HCT116 (cell line): ENCODE data around the gene UMPS. TPM values are rescaled to one million over a fixed set of nuclear protein-coding genes. Genes with fewer than 3 reads are reported as not detected.
"Not testable (repeated sequence)": the region's sequence is repeated elsewhere in the genome, so short reads cannot be mapped to it uniquely, and the experiment has no call there.

Experiments used
- ATAC-seq: fragments of 200-7000 bp; cut with Tn5 transposase; 2 replicates; pipeline ENCODE4 v1.9.1; 2020; ENCODE audit warnings: mild to moderate bottlenecking, moderate library complexity
- BruUV-seq: library from RNA; stranded (reverse); fragments of 400-500 nt; replicated peaks from 2 replicates; lab custom pipeline; 2021; lab: Mats Ljungman, UMichigan
- CTCF ChIA-PET: fragments of 300-600 bp; sonication (Branson Sonifier 250); formaldehyde crosslinking; loops from one replicate; lab custom pipeline; 2021; ENCODE audit warnings: antibody characterized with exemption; lab: Charles Lee
- POLR2A ChIA-PET: fragments of 300-600, 350-600 bp; sonication (Branson Sonifier 250); formaldehyde crosslinking; loops from one replicate; lab custom pipeline; 2021; ENCODE audit warnings: antibody characterized with exemption; lab: Charles Lee
- RAD21 ChIA-PET, 2 experiments: fragments of 300-600 bp; sonication (Branson Sonifier 250); formaldehyde crosslinking; loops; one replicate each; lab custom pipeline; 2023; ENCODE audit warnings: low total read pairs in 2 of 2; ENCODE audit not compliant: uncharacterized antibody in 2 of 2, unreplicated experiment in 2 of 2, low non-redundant PET in 1 of 2; lab: Charles Lee
- DNase-seq: peaks from one replicate; pipeline ENCODE4 v3.0.0-alpha.2; 2010; ENCODE audit warnings: low read depth, low spot score
- H2AFZ ChIP-seq: fragments of 200-600 bp; shearing (Covaris generic), sonication (generic); 2 replicates; pipeline ENCODE4 v1.6.1; 2017; ENCODE audit warnings: low read depth, mixed run types, mixed read lengths, antibody characterized with exemption, low read length; ENCODE audit not compliant: poor library complexity, severe bottlenecking
- H3K27ac ChIP-seq: 2 replicates; pipeline ENCODE4 v1.5.1; 2012; ENCODE audit warnings: low read depth, low read length
- H3K27me3 ChIP-seq: fragments of 200-600 bp; sonication (generic); 2 replicates; pipeline ENCODE4 v1.6.1; 2016; ENCODE audit warnings: mixed run types, low read length, mixed read lengths; ENCODE audit not compliant: insufficient read depth
- H3K36me3 ChIP-seq, 2 experiments: fragments of 200-500 bp in 1 of 2; fragments of 200-600 bp in 1 of 2; sonication (Bioruptor generic) in 1 of 2; sonication (generic) in 1 of 2; 2 replicates each; pipeline versions ENCODE4 v1.5.1 to v1.6.1; 2014 to 2016; ENCODE audit warnings: low read length in 2 of 2, inconsistent platforms in 1 of 2, mixed read lengths in 1 of 2, mixed run types in 1 of 2; ENCODE audit not compliant: insufficient read depth in 2 of 2, control insufficient read depth in 1 of 2
- H3K4me1 ChIP-seq, 2 experiments: fragments of 200-600 bp in 1 of 2; sonication (generic) in 1 of 2; 2 replicates each; pipeline versions ENCODE4 v1.5.1 to v1.6.1; 2012 to 2017; ENCODE audit warnings: low read length in 2 of 2, inconsistent platforms in 1 of 2, mild to moderate bottlenecking in 1 of 2, mixed read lengths in 1 of 2, mixed run types in 1 of 2, moderate library complexity in 1 of 2; ENCODE audit not compliant: insufficient read depth in 2 of 2, control insufficient read depth in 1 of 2
- H3K4me2 ChIP-seq: fragments of 200-600 bp; sonication (generic); 2 replicates; pipeline ENCODE4 v1.6.1; 2017; ENCODE audit warnings: mixed run types, low read length, mixed read lengths
- H3K4me3 ChIP-seq, 2 experiments: fragments of 200-600 bp in 1 of 2; sonication (generic) in 1 of 2; replicated peaks in 1 of 2; 2 replicates each; pipeline ENCODE4 v1.5.1; 2011 to 2016; ENCODE audit warnings: low read length in 2 of 2, control low read depth in 1 of 2, low read depth in 1 of 2, mild to moderate bottlenecking in 1 of 2, mixed read lengths in 1 of 2, mixed run types in 1 of 2
- H3K79me2 ChIP-seq: fragments of 200-600 bp; sonication (generic); 2 replicates; pipeline ENCODE4 v1.6.1; 2017; ENCODE audit warnings: mild to moderate bottlenecking, mixed run types, low read length, moderate library complexity, mixed read lengths; ENCODE audit not compliant: insufficient read depth
- H3K9ac ChIP-seq: fragments of 200-600 bp; sonication (generic); 2 replicates; pipeline ENCODE4 v1.6.1; 2016; ENCODE audit warnings: low read length, mixed read lengths
- H3K9me2 ChIP-seq: fragments of 200-600 bp; sonication (generic), shearing (Covaris generic); 2 replicates; pipeline ENCODE4 v1.6.1; 2017; ENCODE audit warnings: mixed run types, mild to moderate bottlenecking, moderate library complexity; ENCODE audit not compliant: insufficient read depth
- H3K9me3 ChIP-seq, 2 experiments: fragments of 200-500 bp in 1 of 2; fragments of 200-600 bp in 1 of 2; sonication (Bioruptor generic) in 1 of 2; sonication (generic) in 1 of 2; 2 replicates each; pipeline ENCODE4 v1.6.1; 2014 to 2017; ENCODE audit warnings: low read length in 2 of 2, mixed read lengths in 2 of 2, inconsistent platforms in 1 of 2, low read depth in 1 of 2, mild to moderate bottlenecking in 1 of 2, mixed run types in 1 of 2, moderate library complexity in 1 of 2; ENCODE audit not compliant: control insufficient read depth in 1 of 2, insufficient read depth in 1 of 2
- H4K20me1 ChIP-seq: fragments of 200-600 bp; sonication (generic), shearing (Covaris generic); 2 replicates; pipeline ENCODE4 v1.6.1; 2017; ENCODE audit warnings: mixed run types, mild to moderate bottlenecking, moderate library complexity; ENCODE audit not compliant: insufficient read depth
- POLR2AphosphoS5 ChIP-seq: IDR thresholded peaks from 2 replicates; pipeline ENCODE4 v1.6.1; 2011; ENCODE audit warnings: mild to moderate bottlenecking, low read depth, low read length, moderate library complexity
- SP1 ChIP-seq: IDR thresholded peaks from 2 replicates; pipeline ENCODE4 v1.6.1; 2012; ENCODE audit warnings: low read depth
- ZFX ChIP-seq: fragments of 450-650 bp; IDR thresholded peaks from 2 replicates; pipeline ENCODE4 v1.6.1; 2017
- ZNF274 ChIP-seq: fragments of 200-500 bp; sonication (Bioruptor generic); IDR thresholded peaks from 2 replicates; pipeline ENCODE4 v1.6.1; 2014; ENCODE audit warnings: mild to moderate bottlenecking, low read depth, low read length, inconsistent platforms
- intact Hi-C: fragments of 100-400 bp; cut with micrococcal nuclease; formaldehyde crosslinking; loops from 2 replicates; pipeline ENCODE4 v1.10.0; 2022
- total RNA-seq: library from RNA; stranded (reverse); gene quantifications from one replicate; pipeline ENCODE4 v1.2.1, GENCODE V29; 2021; ENCODE audit not compliant: unreplicated experiment
- TF ChIP-seq, protein P1 (sequence below): IDR thresholded peaks from 2 replicates; pipeline ENCODE4 v1.6.1; 2012

The UMPS gene
- total RNA-seq, 1 experiment from 2014 or later: 41.3 TPM

DNA sequence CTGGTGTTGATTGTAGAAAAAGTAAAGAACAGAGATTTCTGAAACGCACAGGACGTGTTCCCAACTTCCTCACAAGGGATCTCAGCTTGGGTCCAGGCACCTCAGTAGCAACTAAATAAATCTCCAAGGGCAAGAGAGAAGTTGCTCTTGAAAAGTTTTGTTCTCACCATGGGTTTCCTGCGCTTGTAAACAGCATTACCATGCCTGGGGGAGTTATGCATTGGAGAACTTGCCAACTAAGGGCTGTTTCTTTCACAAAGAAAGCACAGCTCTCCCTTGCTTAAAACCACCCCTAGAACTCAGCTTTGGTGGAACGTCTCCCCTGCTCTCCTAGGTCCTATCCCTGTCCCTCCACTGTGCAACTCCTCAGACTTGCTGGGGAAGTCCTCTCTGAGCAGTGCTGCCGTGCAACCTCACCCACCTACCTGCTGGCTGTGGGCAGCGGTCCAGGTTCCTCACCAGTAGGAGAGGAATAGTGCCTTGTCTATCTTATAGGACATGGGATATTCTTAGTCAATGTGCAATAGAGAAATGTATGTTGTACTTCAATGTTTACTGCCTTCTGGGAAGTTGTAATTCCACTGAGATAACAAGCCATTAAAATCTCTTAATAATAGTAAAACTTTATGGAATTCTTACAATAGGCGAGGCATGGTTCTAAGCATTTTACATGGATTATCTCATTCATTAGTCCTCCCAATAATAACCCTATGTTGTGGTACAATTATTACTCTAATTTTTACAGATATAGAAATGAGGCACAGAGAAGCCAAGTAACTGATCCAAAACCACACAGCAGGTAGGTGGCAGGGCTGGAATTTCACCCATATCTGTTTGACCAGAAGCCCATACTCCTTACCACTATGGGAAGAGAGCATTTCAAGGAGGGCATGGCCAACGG, 51.5 kb downstream of the UMPS start:
- Histone ChIP-seq H3K9ac (no peak overlapping the region), H2AFZ (no peak overlapping the region), H3K27me3 (no peaks in the 10 kb centered on the region), H3K9me2 (no peaks in the 10 kb centered on the region), H4K20me1 (no peaks in the 10 kb centered on the region), H3K79me2 (no peaks in the 10 kb centered on the region), H3K4me1 (peaks cover 3 to 5% of the 10 kb centered on the region in 2 experiments; a peak in 2 of 4 replicates), H3K27ac (no peak overlapping the region), H3K4me2 (no peak overlapping the region), H3K9me3 (no peaks in the 10 kb centered on the region), H3K4me3 (no peak overlapping the region), H3K36me3 (no peaks in the 10 kb centered on the region)
- ATAC-seq: no peak
- no peak for DNase-seq
- intact Hi-C loops: no loop called here
- no TSS peak for BruUV-seq
- POLR2A ChIA-PET: no interaction called here
- CTCF ChIA-PET: interaction anchor here (1.8 kb wide), 1 partner anchor 120 kb away, joined by 4 read pairs; no protein-coding TSS in a partner anchor
- RAD21 ChIA-PET: no interaction called here
- no peak for TF ChIP-seq ZFX
- TF ChIP-seq POLR2AphosphoS5: no peak
- TF ChIP-seq, protein P1, sequence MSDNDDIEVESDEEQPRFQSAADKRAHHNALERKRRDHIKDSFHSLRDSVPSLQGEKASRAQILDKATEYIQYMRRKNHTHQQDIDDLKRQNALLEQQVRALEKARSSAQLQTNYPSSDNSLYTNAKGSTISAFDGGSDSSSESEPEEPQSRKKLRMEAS: no peak
- no peak for TF ChIP-seq ZNF274
- TF ChIP-seq SP1: no peak

DNA sequence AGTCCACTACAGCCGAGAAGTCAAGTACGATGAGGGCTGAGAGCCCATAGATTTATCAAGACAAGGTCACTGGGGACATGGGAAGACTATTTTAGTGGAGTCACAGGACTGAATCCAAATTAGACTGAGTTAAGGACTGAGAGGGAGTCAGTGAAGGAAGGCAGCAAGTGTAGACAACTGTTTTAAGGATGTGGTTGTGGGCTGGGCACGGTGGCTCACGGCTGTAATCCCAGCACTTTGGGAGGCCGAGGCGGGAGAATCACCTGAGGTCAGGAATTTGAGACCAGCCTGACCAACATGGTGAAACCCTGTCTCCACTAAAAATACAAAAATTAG, 52.1 kb downstream of the UMPS start:
- POLR2A ChIA-PET, BruUV-seq, H2AFZ ChIP-seq, H3K4me2 ChIP-seq, H3K9ac ChIP-seq, H3K27ac ChIP-seq, H3K9me2 ChIP-seq, H4K20me1 ChIP-seq, DNase-seq, H3K27me3 ChIP-seq, intact Hi-C loops, H3K79me2 ChIP-seq, ATAC-seq, H3K9me3 ChIP-seq, H3K4me3 ChIP-seq, H3K36me3 ChIP-seq, CTCF ChIA-PET, RAD21 ChIA-PET: not testable (repeated sequence)
- peaks cover 8 to 11% of the 10 kb centered on the region in 2 experiments; a peak in 3 of 4 replicates for H3K4me1 ChIP-seq
